SK-N-MC (cell line): ENCODE measurements around the gene SUSD2.

Source experiments
- DNase-seq: peaks from one replicate; pipeline ENCODE4 v3.0.0-alpha.2; 2011; ENCODE audit warnings: low read depth, low spot score
- H3K27ac ChIP-seq: fragments of 200-600 bp; sonication (generic); 2 replicates; pipeline ENCODE4 v1.5.1; 2016; ENCODE audit warnings: mixed run types
- H3K36me3 ChIP-seq: fragments of 200-600 bp; sonication (generic); 2 replicates; pipeline ENCODE4 v1.6.1; 2017; ENCODE audit warnings: antibody characterized with exemption, low read length, mixed read lengths; ENCODE audit not compliant: insufficient read depth
- H3K4me3 ChIP-seq: fragments of 200-600 bp; sonication (generic); 2 replicates; pipeline ENCODE4 v1.5.1; 2016
- H3K9ac ChIP-seq: fragments of 200-600 bp; sonication (generic); 2 replicates; pipeline ENCODE4 v1.8.0; 2017; ENCODE audit warnings: mixed run types, mixed read lengths; ENCODE audit not compliant: insufficient read length
- H3K9me3 ChIP-seq: fragments of 200-600 bp; sonication (generic); 2 replicates; pipeline ENCODE4 v1.6.1; 2017; ENCODE audit warnings: low read depth, mild to moderate bottlenecking, antibody characterized with exemption, low read length, moderate library complexity, mixed read lengths
- EZH2 ChIP-seq: fragments of 200-600 bp; sonication (generic); IDR thresholded peaks from one replicate; pipeline ENCODE4 v1.6.1; 2017; ENCODE audit warnings: antibody characterized with exemption
- FOXP2 ChIP-seq: optimal IDR thresholded peaks from 2 replicates; pipeline ENCODE3; 2011; ENCODE audit warnings: mild to moderate bottlenecking, moderate library complexity; ENCODE audit not compliant: insufficient read depth; ENCODE audit errors: extremely low read length, control extremely low read depth
- POLR2AphosphoS5 ChIP-seq: IDR thresholded peaks from 2 replicates; pipeline ENCODE4 v1.6.1; 2012; ENCODE audit warnings: mild to moderate bottlenecking, low read depth, low read length, borderline replicate concordance

Gene SUSD2

DNA sequence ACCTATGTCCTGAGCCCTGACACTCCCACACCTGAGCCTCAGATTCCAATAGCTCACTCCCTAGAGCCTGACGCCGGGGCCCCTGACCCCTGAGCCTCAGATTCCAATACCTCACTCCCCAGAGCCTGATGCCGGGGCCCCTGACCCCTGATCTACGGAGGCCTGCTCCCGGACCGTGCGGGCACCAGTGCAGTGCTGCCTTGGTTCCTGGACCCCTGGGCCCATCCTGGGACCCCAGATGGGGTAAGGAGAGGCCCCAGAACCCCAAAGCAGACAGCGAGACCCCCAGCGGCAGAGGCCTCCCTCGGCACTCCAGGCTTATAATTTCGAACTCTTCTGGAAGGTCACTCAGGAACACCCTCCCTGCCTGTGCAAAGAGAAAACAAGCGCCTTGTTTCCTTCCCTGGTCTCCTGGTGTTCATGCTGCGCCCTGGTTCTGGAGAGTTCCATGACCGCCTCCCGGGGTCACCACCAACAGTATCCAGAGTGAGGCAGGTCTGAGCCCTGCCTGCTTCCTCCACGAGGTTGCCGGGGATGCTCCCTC, 7.5 kb downstream of the SUSD2 start:
- DNase-seq: no peak
- Histone ChIP-seq H3K27ac (no peak overlapping the region), H3K36me3 (no peaks in the 10 kb centered on the region), H3K9ac (no peak overlapping the region), H3K9me3 (no peaks in the 10 kb centered on the region), H3K4me3 (no peak overlapping the region)
- TF ChIP-seq POLR2AphosphoS5: no peak

DNA sequence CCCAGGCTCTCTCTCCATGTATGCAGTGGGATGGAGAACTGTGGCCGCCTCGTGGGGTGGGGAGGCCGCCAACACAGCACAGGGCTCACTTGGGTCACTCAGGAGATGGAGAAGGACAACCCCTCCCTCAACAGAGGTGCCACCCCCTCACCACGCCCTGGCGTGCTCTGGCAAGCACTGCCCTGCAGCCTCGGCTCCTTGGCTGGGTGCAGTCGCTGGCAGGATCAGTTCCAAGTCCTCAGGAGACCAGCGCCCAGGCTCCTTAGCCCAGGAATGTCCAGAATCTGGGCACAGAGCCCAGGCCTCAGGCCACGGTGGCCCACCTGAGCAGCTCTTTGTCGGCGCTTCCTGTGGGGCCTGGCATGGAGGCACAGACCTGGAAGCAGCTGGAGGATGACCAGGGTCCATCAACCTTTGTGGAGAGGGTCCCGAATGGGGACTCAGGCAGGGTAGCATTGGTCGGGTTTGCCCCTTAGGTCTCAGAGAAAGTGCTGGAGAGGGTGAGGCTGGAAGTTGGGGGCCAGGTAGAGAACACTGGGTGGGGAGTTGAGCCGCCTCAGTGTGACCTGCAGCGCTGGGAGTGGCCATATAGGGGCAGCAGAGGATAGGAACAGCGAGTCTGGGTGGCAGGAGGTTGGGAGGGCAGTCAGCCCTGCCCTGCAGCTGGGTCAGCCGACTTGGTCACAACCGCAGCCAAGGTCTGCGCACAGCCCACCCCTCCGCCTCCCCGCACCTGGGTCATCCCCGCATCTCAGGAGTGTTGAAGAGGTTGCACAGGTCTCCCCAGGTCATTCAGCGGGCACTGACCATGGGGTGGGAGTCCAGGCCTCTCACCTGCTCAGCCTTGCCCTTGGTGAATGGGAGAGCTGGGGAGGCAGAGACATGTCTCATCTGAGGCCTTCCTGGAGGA, 8.2 kb downstream of the SUSD2 start:
- no peak for DNase-seq
- no peaks in the 10 kb centered on the region for H3K9me3 ChIP-seq
- TF ChIP-seq FOXP2: no peak
- TF ChIP-seq EZH2: no peak
- no peak for TF ChIP-seq POLR2AphosphoS5
- no peak overlapping the region for H3K27ac ChIP-seq
- H3K9ac ChIP-seq: no peak overlapping the region
- H3K4me3 ChIP-seq: no peak overlapping the region
- no peaks in the 10 kb centered on the region for H3K36me3 ChIP-seq

DNA sequence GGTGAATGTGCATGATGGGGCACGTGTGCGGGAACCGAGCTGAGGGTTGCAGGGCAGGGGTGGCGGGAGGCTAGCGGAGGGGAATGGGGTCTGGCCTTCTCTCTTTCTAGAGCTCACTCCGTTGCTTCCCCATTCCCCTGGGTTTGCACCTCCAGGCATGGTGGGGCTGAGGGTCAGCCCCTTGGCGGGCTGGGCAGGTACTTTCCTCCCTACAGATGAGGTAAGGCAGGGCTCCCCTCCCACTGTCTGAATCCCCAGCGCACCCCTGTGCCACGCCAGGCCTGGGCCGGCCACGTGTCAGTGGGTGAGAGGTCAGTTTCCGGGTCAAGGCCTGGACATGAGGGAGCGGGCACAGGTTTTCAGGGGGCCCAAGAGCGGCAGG, 8.9 kb downstream of the SUSD2 start:
- H3K36me3 ChIP-seq: no peaks in the 10 kb centered on the region
- no peak overlapping the region for H3K9ac ChIP-seq
- H3K27ac ChIP-seq: no peak overlapping the region
- TF ChIP-seq POLR2AphosphoS5: no peak
- TF ChIP-seq FOXP2: no peak
- TF ChIP-seq EZH2: no peak
- H3K4me3 ChIP-seq: no peak overlapping the region
- DNase-seq: no peak
- no peaks in the 10 kb centered on the region for H3K9me3 ChIP-seq

DNA sequence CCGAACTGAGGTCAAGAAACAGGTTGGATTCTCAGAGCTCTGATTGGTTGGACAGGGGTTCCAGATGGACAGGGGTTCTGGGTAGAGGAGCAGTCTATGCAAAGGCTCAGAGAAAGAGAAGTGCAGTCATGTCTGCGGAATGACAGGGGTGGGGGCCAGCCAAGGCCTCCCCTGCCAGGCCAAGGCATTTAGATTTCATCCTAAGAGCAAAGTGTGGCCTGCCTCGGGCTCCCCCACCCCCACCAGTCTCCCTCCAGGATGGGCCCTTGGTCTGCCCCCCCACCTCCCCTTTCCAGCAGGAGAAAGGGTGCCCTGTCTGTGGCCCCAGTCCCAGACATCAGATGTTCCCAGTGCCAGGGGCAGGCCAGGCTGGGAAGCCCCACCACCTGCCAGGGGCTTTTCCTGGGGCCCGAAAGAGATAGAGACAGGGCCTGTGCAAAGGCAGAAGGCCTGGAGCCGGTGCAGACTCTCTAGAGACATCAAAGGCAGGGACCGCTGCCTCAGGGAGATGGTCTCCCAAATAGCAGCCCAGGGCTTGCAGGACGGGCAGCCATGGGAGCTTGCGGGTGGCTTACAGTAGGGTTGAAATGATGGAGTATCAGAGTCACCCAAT, 9.4 kb downstream of the SUSD2 start:
- DNase-seq: no peak
- Histone ChIP-seq H3K36me3 (no peaks in the 10 kb centered on the region), H3K27ac (no peak overlapping the region), H3K9ac (no peak overlapping the region), H3K9me3 (no peaks in the 10 kb centered on the region), H3K4me3 (no peak overlapping the region)
- no peak for TF ChIP-seq EZH2
- TF ChIP-seq POLR2AphosphoS5: no peak
- no peak for TF ChIP-seq FOXP2

DNA sequence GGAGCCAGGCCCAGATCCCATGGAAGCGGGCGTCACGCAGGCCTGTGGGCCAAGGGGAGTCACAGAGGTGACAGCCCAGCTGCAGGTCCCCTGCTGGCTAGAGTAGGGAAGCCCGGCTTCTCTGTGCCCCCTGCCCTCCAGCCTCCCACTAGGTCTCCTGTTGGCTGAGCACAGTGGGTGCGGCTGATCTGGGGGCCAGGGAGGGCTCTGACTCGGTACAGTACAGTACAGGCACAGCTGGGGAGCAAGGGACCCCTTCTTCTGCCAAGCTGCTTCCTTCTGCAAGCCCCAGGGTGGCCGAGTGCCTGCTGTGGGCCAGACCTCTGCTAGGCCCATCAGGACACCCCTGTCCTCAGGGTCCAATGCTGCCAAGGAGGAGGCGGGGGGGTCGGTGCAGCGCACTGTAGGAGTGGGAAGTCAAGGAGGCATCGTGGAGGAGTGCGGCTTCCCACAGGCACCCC, 10.1 kb downstream of the SUSD2 start:
- H3K9ac ChIP-seq: no peak overlapping the region
- no peak for DNase-seq
- H3K27ac ChIP-seq: no peak overlapping the region

DNA sequence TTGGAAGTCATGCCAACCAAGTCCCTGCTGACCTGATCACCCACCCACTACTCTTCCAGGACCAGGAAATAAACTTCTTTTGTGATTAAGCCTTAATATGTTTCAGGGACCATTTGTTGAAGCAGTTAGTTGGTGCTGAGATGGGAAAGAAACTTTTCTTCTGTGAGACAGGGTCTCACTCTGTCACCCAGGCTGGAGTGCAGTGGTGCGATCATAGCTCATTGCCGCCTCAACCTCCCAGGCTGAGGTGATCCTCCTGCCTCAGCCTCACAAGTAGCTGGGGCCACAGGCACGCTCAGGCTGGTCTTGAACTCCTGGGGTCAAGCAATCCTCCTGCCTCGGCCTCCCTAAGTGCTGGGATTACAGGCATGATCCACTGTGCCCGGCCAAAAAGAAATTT, 10.6 kb downstream of the SUSD2 start:
- H3K9me3 ChIP-seq: no peaks in the 10 kb centered on the region
- no peak for DNase-seq
- H3K27ac ChIP-seq: no peak overlapping the region
- no peak overlapping the region for H3K9ac ChIP-seq
- no peak overlapping the region for H3K4me3 ChIP-seq
- TF ChIP-seq FOXP2: no peak
- no peak for TF ChIP-seq POLR2AphosphoS5
- no peak for TF ChIP-seq EZH2
- no peaks in the 10 kb centered on the region for H3K36me3 ChIP-seq

More for the DNA sequence above, 10.1 kb downstream of the SUSD2 start:
- Histone ChIP-seq H3K36me3 (no peaks in the 10 kb centered on the region), H3K9me3 (no peaks in the 10 kb centered on the region), H3K4me3 (no peak overlapping the region)
- no peak for TF ChIP-seq POLR2AphosphoS5
- no peak for TF ChIP-seq FOXP2
- no peak for TF ChIP-seq EZH2

DNA sequence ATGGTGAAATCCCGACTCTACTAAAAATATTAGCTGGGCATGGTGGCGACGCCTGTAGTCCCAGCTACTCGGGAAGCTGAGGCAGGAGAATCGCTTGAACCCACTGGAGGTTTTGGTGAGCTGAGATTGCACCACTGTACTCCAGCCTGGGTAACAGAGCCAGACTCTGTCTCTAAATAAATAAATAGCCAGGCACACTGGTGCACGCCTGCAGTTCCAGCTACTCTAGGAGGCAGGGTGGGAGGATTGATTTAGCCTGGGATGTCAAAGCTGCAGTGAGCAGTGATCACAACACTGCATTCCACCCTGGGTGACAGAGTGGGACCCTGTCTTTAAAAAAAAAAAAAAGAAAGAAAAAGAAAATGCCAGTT, 17.4 kb downstream of the SUSD2 start:
- Histone ChIP-seq H3K9me3 (no peaks in the 10 kb centered on the region), H3K27ac (no peak overlapping the region), H3K9ac (no peak overlapping the region), H3K4me3 (no peak overlapping the region), H3K36me3 (no peaks in the 10 kb centered on the region)
- no peak for TF ChIP-seq EZH2
- no peak for DNase-seq

DNA sequence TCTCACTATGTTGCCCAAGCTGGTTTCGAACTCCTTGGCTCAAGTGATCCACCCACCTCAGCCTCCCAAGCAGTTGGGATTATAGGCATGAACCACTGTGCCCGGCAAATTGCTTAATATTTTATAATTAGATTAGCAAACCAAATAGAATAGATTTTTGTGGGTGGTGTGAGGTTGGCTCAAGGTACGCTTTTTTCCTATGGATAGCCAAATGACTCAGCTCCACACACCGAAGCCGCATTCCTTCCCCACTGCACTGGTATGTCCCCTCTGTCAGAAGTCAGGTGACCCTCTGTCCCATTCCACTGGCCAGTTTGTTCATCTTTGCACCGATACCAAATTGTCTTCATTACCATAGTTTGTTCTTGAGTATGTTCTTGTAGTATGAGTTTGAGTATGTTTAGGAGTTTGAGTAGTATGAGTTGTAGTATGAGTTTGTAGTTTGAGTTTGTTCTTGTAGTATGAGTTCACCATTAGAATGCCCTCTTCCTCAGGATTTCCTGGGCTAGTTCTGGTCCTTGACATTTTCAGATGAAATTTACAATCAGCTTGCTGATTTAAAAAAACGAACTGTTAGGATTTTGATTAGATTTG, 19.4 kb downstream of the SUSD2 start:
- H3K36me3 ChIP-seq: no peaks in the 10 kb centered on the region
- H3K27ac ChIP-seq: no peak overlapping the region
- H3K4me3 ChIP-seq: no peak overlapping the region
- TF ChIP-seq FOXP2: no peak
- no peak for TF ChIP-seq EZH2
- no peak for TF ChIP-seq POLR2AphosphoS5
- DNase-seq: no peak
- H3K9ac ChIP-seq: no peak overlapping the region
- no peaks in the 10 kb centered on the region for H3K9me3 ChIP-seq
